Activated naive CD4-positive, alpha-beta T cell treated with anti-CD3 and anti-CD28 coated beads, Interleukin-2, amount 50 U/mL, for 72 hours (primary cell): ENCODE measurements around the gene SYNCRIP. TPM values are rescaled to one million over a fixed set of nuclear protein-coding genes. Genes with fewer than 3 reads are reported as not detected.
"Not testable (repeated sequence)": the region's sequence is repeated elsewhere in the genome, so short reads cannot be mapped to it uniquely, and the experiment has no call there.

ENCODE experiments used
- ATAC-seq, 2 donors: fragments of 150-1000 bp; cut with Tn5 transposase; 2 replicates each; pipeline ENCODE4 v1.10.0; 2021; ENCODE audit warnings: mild to moderate bottlenecking in 2 of 2, moderate library complexity in 2 of 2
- DNase-seq, 2 donors: peaks; one replicate each; pipeline ENCODE4 v3.0.0; 2021 to 2022; ENCODE audit warnings: low spot score in 2 of 2
- H3K27ac Mint-ChIP-seq, 2 donors: one replicate each; pipeline ENCODE4 v1.8.0; 2022; ENCODE audit warnings: mild to moderate bottlenecking in 2 of 2, mixed read lengths in 2 of 2
- H3K36me3 Mint-ChIP-seq, 2 donors: one replicate each; pipeline ENCODE4 v1.8.0; 2022; ENCODE audit warnings: mixed read lengths in 2 of 2
- H3K9me3 Mint-ChIP-seq, 2 donors: one replicate each; pipeline ENCODE4 v1.8.0; 2022; ENCODE audit warnings: mixed read lengths in 2 of 2
- total RNA-seq, 2 donors: library from RNA; stranded (reverse); gene quantifications; one replicate each; pipeline ENCODE4 v1.2.3, GENCODE V29; 2022

The SYNCRIP gene
- total RNA-seq, 2 donors from 2014 or later = 78.3 to 147 TPM

GRCh38 chr6:85581572-85581971, 61.1 kb downstream of the SYNCRIP start:
- H3K36me3 Mint-ChIP-seq = peaks cover 49 to 52% of the 10 kb centered on the region in 2 donors
- no peak for DNase-seq
- no peak for ATAC-seq
- peaks cover 13 to 21% of the 10 kb centered on the region in 2 donors for H3K9me3 Mint-ChIP-seq
- no peak overlapping the region for H3K27ac Mint-ChIP-seq

GRCh38 chr6:85580878-85581267, 61.8 kb downstream of the SYNCRIP start:
- Mint-ChIP-seq H3K27ac (peak overlapping the region in 1 of 2 donors; percentile 46), H3K36me3 (peaks cover 49% of the 10 kb centered on the region in 2 donors), H3K9me3 (peaks cover 13 to 21% of the 10 kb centered on the region in 2 donors)
- ATAC-seq = peak in 1 of 2 donors; percentile 44
- DNase-seq = no peak

GRCh38 chr6:85580118-85580877, 62.4 kb downstream of the SYNCRIP start:
- H3K27ac Mint-ChIP-seq = peak overlapping the region; percentile 46 to 69
- peaks cover 45 to 48% of the 10 kb centered on the region in 2 donors for H3K36me3 Mint-ChIP-seq
- ATAC-seq (no peak), DNase-seq (no peak)
- H3K9me3 Mint-ChIP-seq = peaks cover 13 to 21% of the 10 kb centered on the region in 2 donors

- Mint-ChIP-seq H3K36me3 (peaks cover 38 to 41% of the 10 kb centered on the region in 2 donors), H3K27ac (peak overlapping the region in 1 of 2 donors; percentile 34), H3K9me3 (peaks cover 13 to 21% of the 10 kb centered on the region in 2 donors)
- DNase-seq (no peak), ATAC-seq (no peak)
Measured at GRCh38 chr6:85579581-85579980, 63.1 kb downstream of the SYNCRIP start.

- ATAC-seq (no peak), DNase-seq (no peak)
- Mint-ChIP-seq H3K27ac (no peak overlapping the region), H3K9me3 (peaks cover 0 to 1% of the 10 kb centered on the region in 2 donors), H3K36me3 (peaks cover 9 to 10% of the 10 kb centered on the region in 2 donors)
Measured at GRCh38 chr6:85576476-85576875, 66.2 kb downstream of the SYNCRIP start.

GRCh38 chr6:85574932-85575598, 67.6 kb downstream of the SYNCRIP start:
- H3K27ac Mint-ChIP-seq = no peak overlapping the region
- ATAC-seq = no peak
- H3K9me3 Mint-ChIP-seq = no peaks in the 10 kb centered on the region
- DNase-seq = no peak
- H3K36me3 Mint-ChIP-seq = peaks cover 0 to 9% of the 10 kb centered on the region in 2 donors

- DNase-seq (no peak), ATAC-seq (no peak)
- Mint-ChIP-seq H3K9me3 (no peaks in the 10 kb centered on the region), H3K36me3 (peaks cover 1 to 12% of the 10 kb centered on the region in 2 donors), H3K27ac (no peak overlapping the region)
Measured at GRCh38 chr6:85569323-85569722, 73.4 kb downstream of the SYNCRIP start.

- Mint-ChIP-seq H3K36me3 (peaks cover 5 to 15% of the 10 kb centered on the region in 2 donors), H3K9me3 (no peaks in the 10 kb centered on the region), H3K27ac (no peak overlapping the region)
- DNase-seq (no peak), ATAC-seq (no peak)
Measured at GRCh38 chr6:85568411-85568810, 74.3 kb downstream of the SYNCRIP start.

GRCh38 chr6:85565736-85566135, 77.0 kb downstream of the SYNCRIP start:
- Mint-ChIP-seq H3K36me3 (peaks cover 7 to 9% of the 10 kb centered on the region in 2 donors), H3K27ac (no peak overlapping the region), H3K9me3 (no peaks in the 10 kb centered on the region)
- ATAC-seq = no peak
- no peak for DNase-seq

GRCh38 chr6:85564223-85564622, 78.5 kb downstream of the SYNCRIP start:
- ATAC-seq, H3K36me3 Mint-ChIP-seq, H3K27ac Mint-ChIP-seq, H3K9me3 Mint-ChIP-seq, DNase-seq: not testable (repeated sequence)

Other genes with a start within 250 kb of the SYNCRIP start
- under 1 TPM; 0.93 to 0.97 TPM for gene NT5E, start 192.8 kb downstream of the SYNCRIP start, total RNA-seq
- 10 to 100 TPM; 53.6 to 54.8 TPM for gene SNX14, start 49.0 kb downstream of the SYNCRIP start, total RNA-seq